Measurements from ENCODE around the gene SMC6.

DNA sequence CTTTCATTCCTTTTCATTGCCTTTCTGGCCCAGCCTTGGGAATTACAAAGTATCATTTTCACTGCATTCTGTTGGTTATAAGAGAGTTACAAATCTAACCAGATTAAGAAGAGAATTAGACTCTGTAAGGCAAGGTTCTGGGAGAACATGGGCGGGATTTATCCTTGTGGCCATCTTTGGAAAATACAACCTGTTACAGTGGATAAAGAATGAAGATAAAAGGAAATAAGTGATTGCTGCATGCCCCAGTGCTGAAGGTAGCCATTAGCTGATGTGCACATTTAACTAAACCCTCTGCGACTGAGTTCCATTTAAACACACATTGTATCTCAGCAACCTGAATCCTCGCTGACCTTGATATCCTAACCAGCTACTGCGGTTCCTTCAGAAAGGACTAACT is 93.4 kb downstream of the SMC6 start:
- TF ChIP-seq CTCF (optimal IDR thresholded peaks at IDR 0.05 in 1 of 3, IDR thresholded peaks at IDR 0.05 in 1 of 3, conservative IDR thresholded peaks at IDR 0.05 in 1 of 3; ENCODE audit: extremely low read depth in 1 of 3, insufficient read depth in 2 of 3, low read length in 3 of 3), result no peak
- TF ChIP-seq EZH2 (IDR thresholded peaks at IDR 0.05; ENCODE audit: low read length), result no peak
